ENCODE data around the gene PLPP2. TPM values are rescaled to one million over a fixed set of nuclear protein-coding genes. Genes with fewer than 3 reads are reported as not detected.

Gene PLPP2
- total RNA-seq, 2 donors from 2014 or later = 40.1 to 76.6 TPM

DNA sequence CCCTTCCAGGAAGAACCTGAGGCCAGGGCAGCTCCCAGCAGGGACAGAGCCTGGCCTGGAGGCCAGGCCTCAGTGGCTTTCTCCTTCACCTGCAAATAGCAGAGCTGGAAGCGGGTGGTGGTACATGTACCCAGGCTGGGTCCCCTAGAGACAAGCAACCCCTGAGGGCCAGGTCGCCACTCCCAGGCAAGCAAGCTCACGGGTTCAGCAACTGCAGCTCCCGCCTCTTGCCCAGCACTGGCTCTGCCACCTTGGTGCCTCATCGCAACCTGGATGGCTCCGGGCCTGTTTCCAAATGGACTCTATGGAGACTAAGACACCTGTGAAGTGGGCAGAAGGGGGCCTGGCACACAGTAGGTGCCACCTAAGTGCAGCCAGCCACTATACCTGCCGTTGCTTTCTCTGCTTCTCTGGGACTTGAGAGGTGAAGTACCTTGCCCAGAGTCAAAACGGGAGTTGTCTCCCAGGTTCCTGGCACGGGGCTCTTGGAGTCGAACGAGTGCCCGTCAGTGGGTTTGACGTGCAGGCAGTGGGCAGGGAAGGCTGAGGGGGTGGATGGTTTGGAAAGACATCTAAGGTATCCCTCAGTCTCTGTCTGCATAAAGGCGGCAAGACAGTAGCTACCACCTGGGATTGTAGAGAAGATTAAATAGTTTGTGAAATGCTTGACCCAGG lies 2.4 kb upstream of the PLPP2 start:
- no peak for DNase-seq (ENCODE audit: low spot score)
- Histone ChIP-seq H3K9me3 (no peaks in the 10 kb centered on the region), H3K4me1 (replicated peaks) (peaks cover 9% of the 10 kb centered on the region), H3K27ac (no peak overlapping the region), H3K4me3 (no peak overlapping the region), H3K36me3 (no peaks in the 10 kb centered on the region), H3K27me3 (replicated peaks; ENCODE audit: insufficient read depth) (no peaks in the 10 kb centered on the region)
- 61% methylated on average over 14 of the region's 14 CpGs for WGBS
- intact Hi-C loops (cut with DNase I) = no loop called here
- TF ChIP-seq CTCF (IDR thresholded peaks at IDR 0.05) (no peak), POLR2A (IDR thresholded peaks at IDR 0.05) (no peak), POLR2AphosphoS5 (IDR thresholded peaks at IDR 0.05) (no peak)

DNA sequence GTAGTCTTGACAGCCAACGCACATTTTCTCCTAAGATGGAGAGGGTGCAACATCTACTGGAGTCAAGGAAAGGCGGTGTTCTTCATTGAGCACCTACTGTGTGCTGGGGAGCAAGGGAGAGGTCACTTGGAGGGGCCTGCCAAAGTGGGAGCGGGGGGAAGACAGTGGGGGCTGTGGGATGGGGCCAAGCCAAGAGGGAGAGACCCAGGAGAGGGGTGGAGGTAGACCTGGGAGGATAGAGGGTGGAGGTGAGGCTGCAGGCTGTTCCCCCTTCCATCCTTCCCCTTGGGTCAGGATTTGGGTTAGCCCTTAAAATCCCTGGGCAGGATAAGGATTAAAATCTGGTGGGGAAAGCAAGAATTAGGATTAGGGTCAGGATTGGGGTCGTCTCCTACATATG lies 1.7 kb upstream of the PLPP2 start:
- no peak overlapping the region for H3K27ac ChIP-seq
- no peak for DNase-seq (ENCODE audit: low spot score)
- TF ChIP-seq CTCF (IDR thresholded peaks at IDR 0.05) = no peak
- no peak for TF ChIP-seq POLR2A (IDR thresholded peaks at IDR 0.05)
- TF ChIP-seq POLR2AphosphoS5 (IDR thresholded peaks at IDR 0.05) = no peak
- no peaks in the 10 kb centered on the region for H3K27me3 ChIP-seq (replicated peaks; ENCODE audit: insufficient read depth)
- intact Hi-C loops (cut with DNase I) = no loop called here
- H3K9me3 ChIP-seq = no peaks in the 10 kb centered on the region
- no peaks in the 10 kb centered on the region for H3K36me3 ChIP-seq
- peaks cover 9% of the 10 kb centered on the region for H3K4me1 ChIP-seq (replicated peaks)
- H3K4me3 ChIP-seq = no peak overlapping the region
- 91% methylated on average over 4 of the region's 4 CpGs for WGBS

- 94% methylated on average over 15 of the region's 15 CpGs for WGBS
- Histone ChIP-seq H3K4me3 (no peak overlapping the region), H3K36me3 (no peaks in the 10 kb centered on the region), H3K4me1 (replicated peaks) (peaks cover 9% of the 10 kb centered on the region), H3K9me3 (no peaks in the 10 kb centered on the region), H3K27ac (no peak overlapping the region), H3K27me3 (replicated peaks; ENCODE audit: insufficient read depth) (no peaks in the 10 kb centered on the region)
- intact Hi-C loops (cut with DNase I) = no loop called here
- TF ChIP-seq CTCF (IDR thresholded peaks at IDR 0.05) (no peak), POLR2A (IDR thresholded peaks at IDR 0.05) (no peak), POLR2AphosphoS5 (IDR thresholded peaks at IDR 0.05) (no peak)
- DNase-seq (ENCODE audit: low spot score) = no peak
These were observed 1.2 kb upstream of the PLPP2 start for GRCh38 chr19:292281-292884.

DNA sequence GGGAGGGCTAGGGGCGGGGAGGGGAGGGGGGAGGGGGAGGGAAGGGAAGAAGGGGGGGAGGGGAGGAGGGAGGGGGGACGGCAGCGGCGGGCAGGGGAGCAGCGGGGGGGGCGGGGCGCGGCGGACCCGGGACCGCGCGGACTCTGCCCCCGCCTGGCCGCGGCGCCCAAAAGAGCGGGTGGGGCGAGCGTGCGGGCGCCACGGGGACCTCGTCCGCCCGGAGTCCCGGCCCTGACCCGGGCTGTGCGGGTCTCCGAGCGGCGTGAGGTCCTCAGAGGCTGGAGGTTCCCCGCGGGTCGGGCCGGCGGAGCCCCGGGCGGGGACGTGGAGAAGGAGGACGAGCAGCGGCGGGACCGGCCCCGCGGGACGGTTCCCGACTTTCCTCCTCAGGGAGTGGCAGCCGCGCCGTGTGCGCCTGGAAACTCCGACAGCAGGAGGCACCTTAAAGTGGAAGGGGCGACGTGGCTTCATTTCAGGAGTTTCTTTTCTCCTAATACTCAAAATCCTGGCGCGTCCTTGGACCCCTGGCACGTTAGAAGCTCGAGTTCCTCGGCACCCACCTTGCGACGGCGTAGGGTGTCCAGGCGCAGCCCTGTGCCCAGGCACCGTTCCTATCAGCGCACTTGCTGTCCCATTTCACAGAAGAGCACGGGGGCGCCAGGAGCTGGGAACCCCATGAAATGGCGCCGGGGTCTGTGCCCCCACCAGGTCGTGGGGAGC lies 518 bp upstream of the PLPP2 start:
- intact Hi-C loops (cut with DNase I) = no loop called here
- no peaks in the 10 kb centered on the region for H3K36me3 ChIP-seq
- no peak for DNase-seq (ENCODE audit: low spot score)
- 61% methylated on average over 24 of the region's 71 CpGs for WGBS
- TF ChIP-seq POLR2A (IDR thresholded peaks at IDR 0.05) (no peak), POLR2AphosphoS5 (IDR thresholded peaks at IDR 0.05) (no peak), CTCF (IDR thresholded peaks at IDR 0.05) (no peak)
- peak overlapping the region; percentile 69 to 73 for H3K27ac ChIP-seq
- H3K4me1 ChIP-seq (replicated peaks) = peaks cover 9% of the 10 kb centered on the region
- H3K4me3 ChIP-seq = peak overlapping the region; percentile 13 to 26
- no peaks in the 10 kb centered on the region for H3K9me3 ChIP-seq
- no peaks in the 10 kb centered on the region for H3K27me3 ChIP-seq (replicated peaks; ENCODE audit: insufficient read depth)

Data from prostate gland (tissue), 2 donors.